Upper lobe of left lung (tissue), 6 donors: Measurements from ENCODE around the gene KCNQ4. TPM values are rescaled to one million over a fixed set of nuclear protein-coding genes. Genes with fewer than 3 reads are reported as not detected.

Source experiments
- ATAC-seq, 2 donors: fragments of 200-7000 bp; cut with Tn5 transposase; one replicate each; pipeline ENCODE4 v1.9.1; 2022; ENCODE audit warnings: mild to moderate bottlenecking in 2 of 2, moderate library complexity in 2 of 2; ENCODE audit not compliant: low FRiP score in 2 of 2
- DNase-seq, 2 donors: peaks; one replicate each; pipeline ENCODE4 v3.0.0-alpha.2; 2019 to 2020
- H3K27ac ChIP-seq, 4 donors: fragments of 200-600 bp; sonication (generic); one replicate each; pipeline ENCODE4 v1.5.1; 2016 to 2019
- H3K27me3 ChIP-seq, 4 donors: fragments of 200-600 bp; sonication (generic); one replicate each; pipeline ENCODE4 v1.5.1; 2017 to 2019
- H3K36me3 ChIP-seq, 4 donors: fragments of 200-600 bp; sonication (generic); one replicate each; pipeline ENCODE4 v1.5.1; 2016 to 2019
- H3K4me1 ChIP-seq, 4 donors: fragments of 200-600 bp; sonication (generic); one replicate each; pipeline ENCODE4 v1.5.1; 2018 to 2019
- H3K4me3 ChIP-seq, 4 donors: fragments of 200-600 bp; sonication (generic); one replicate each; pipeline ENCODE4 v1.5.1; 2017 to 2019; ENCODE audit warnings: mild to moderate bottlenecking in 2 of 4, moderate library complexity in 1 of 4
- H3K9me3 ChIP-seq, 4 donors: fragments of 200-600 bp; sonication (generic); one replicate each; pipeline ENCODE4 v1.5.1; 2018 to 2019
- CTCF ChIP-seq, 6 experiments: fragments of 450-650 bp in 4 of 6; fragments of 200-600 bp in 2 of 6; sonication (generic) in 2 of 6; IDR thresholded peaks; one replicate each; pipeline ENCODE4 v1.5.1; 2016 to 2019; ENCODE audit warnings: antibody characterized with exemption in 6 of 6
- EP300 ChIP-seq, 4 donors: sonication (generic); formaldehyde crosslinking; IDR thresholded peaks; one replicate each; pipeline ENCODE4 v1.5.1; 2017; ENCODE audit warnings: antibody characterized with exemption in 4 of 4, control low read depth in 2 of 4
- POLR2A ChIP-seq, 4 donors: fragments of 450-650 bp; IDR thresholded peaks; one replicate each; pipeline ENCODE4 v1.5.1; 2016 to 2017; ENCODE audit warnings: antibody characterized with exemption in 4 of 4, mild to moderate bottlenecking in 2 of 4
- POLR2AphosphoS5 ChIP-seq, 2 donors: sonication (generic); formaldehyde crosslinking; IDR thresholded peaks; one replicate each; pipeline ENCODE4 v1.5.1; 2017; ENCODE audit warnings: antibody characterized with exemption in 2 of 2
- WGBS, 2 donors: methylation state at CpG; one replicate each; pipeline ENCODE4 v1.1.5; 2017 to 2018; 5-methylcytosine and 5-hydroxymethylcytosine counted together
- total RNA-seq, 6 donors: library from RNA; depleted of rRNA in 4 of 6; stranded (reverse); fragments of >200 nt in 4 of 6; gene quantifications; one replicate each; pipeline versions ENCODE4 v1.1.0 to v1.2.1, GENCODE V29; 2016 to 2021
- donor health status: DM: no; HTN: no; CAD: no; lungs with moderate emphysema.
- donor health status: DM: no; HTN: yes; CAD: no; lungs with severe emphysema.

KCNQ4 gene
- total RNA-seq, 6 donors from 2014 or later: 0.44 to 0.89 (median 0.60) TPM; not detected in 1

- TF ChIP-seq EP300 (IDR thresholded peaks at IDR 0.05): no peak
- no peak for TF ChIP-seq POLR2A (IDR thresholded peaks at IDR 0.05)
- no peak for TF ChIP-seq POLR2AphosphoS5 (IDR thresholded peaks at IDR 0.05)
- DNase-seq (no peak), ATAC-seq (no peak)
- no peaks in the 10 kb centered on the region for H3K9me3 ChIP-seq
- H3K36me3 ChIP-seq: no peaks in the 10 kb centered on the region
- no peaks in the 10 kb centered on the region for H3K4me1 ChIP-seq
- 85 to 91% methylated on average over 13 to 15 of the region's 15 CpGs for WGBS, 2 donors
- H3K27me3 ChIP-seq: no peaks in the 10 kb centered on the region
- H3K27ac ChIP-seq: no peak overlapping the region
- H3K4me3 ChIP-seq: no peak overlapping the region
Observed at GRCh38 chr1:40838980-40839942, 55.7 kb downstream of the KCNQ4 start.

- Histone ChIP-seq H3K4me3 (no peak overlapping the region), H3K27ac (no peak overlapping the region), H3K27me3 (no peaks in the 10 kb centered on the region), H3K36me3 (no peaks in the 10 kb centered on the region), H3K9me3 (no peaks in the 10 kb centered on the region), H3K4me1 (no peaks in the 10 kb centered on the region)
- WGBS, 2 donors: 88% methylated on average over 5 of the region's 5 CpGs; no CpG with 5 or more reads in 1 of the 2 donors
- TF ChIP-seq POLR2A (IDR thresholded peaks at IDR 0.05): no peak
- no peak for TF ChIP-seq CTCF (IDR thresholded peaks at IDR 0.05)
- TF ChIP-seq EP300 (IDR thresholded peaks at IDR 0.05): no peak
- TF ChIP-seq POLR2AphosphoS5 (IDR thresholded peaks at IDR 0.05): no peak
- ATAC-seq (no peak), DNase-seq (no peak)
Observed at GRCh38 chr1:40839943-40840335, 56.4 kb downstream of the KCNQ4 start.

- no peaks in the 10 kb centered on the region for H3K9me3 ChIP-seq
- WGBS, 2 donors: 42 to 52% methylated on average over 6 of the region's 6 CpGs
- no peaks in the 10 kb centered on the region for H3K36me3 ChIP-seq
- H3K4me3 ChIP-seq: no peak overlapping the region
- no peak for DNase-seq
- H3K27me3 ChIP-seq: no peaks in the 10 kb centered on the region
- TF ChIP-seq EP300 (IDR thresholded peaks at IDR 0.05) (no peak), CTCF (IDR thresholded peaks at IDR 0.05) (no peak), POLR2AphosphoS5 (IDR thresholded peaks at IDR 0.05) (no peak), POLR2A (IDR thresholded peaks at IDR 0.05) (no peak)
- H3K27ac ChIP-seq: no peak overlapping the region
- no peak for ATAC-seq
- H3K4me1 ChIP-seq: no peaks in the 10 kb centered on the region
Observed at GRCh38 chr1:40840526-40841323, 57.1 kb downstream of the KCNQ4 start.

- Histone ChIP-seq H3K27me3 (no peaks in the 10 kb centered on the region), H3K9me3 (no peaks in the 10 kb centered on the region), H3K27ac (no peak overlapping the region), H3K36me3 (no peaks in the 10 kb centered on the region), H3K4me3 (no peak overlapping the region), H3K4me1 (no peaks in the 10 kb centered on the region)
- 76 to 88% methylated on average over 7 of the region's 7 CpGs for WGBS, 2 donors
- TF ChIP-seq POLR2AphosphoS5 (IDR thresholded peaks at IDR 0.05): no peak
- no peak for TF ChIP-seq POLR2A (IDR thresholded peaks at IDR 0.05)
- TF ChIP-seq CTCF (IDR thresholded peaks at IDR 0.05): no peak
- no peak for TF ChIP-seq EP300 (IDR thresholded peaks at IDR 0.05)
- ATAC-seq: no peak
- DNase-seq: no peak
Observed at GRCh38 chr1:40841602-40842001, 58.0 kb downstream of the KCNQ4 start.

GRCh38 chr1:40842207-40842606, 58.6 kb downstream of the KCNQ4 start:
- Histone ChIP-seq H3K4me1 (no peaks in the 10 kb centered on the region), H3K36me3 (no peaks in the 10 kb centered on the region), H3K27me3 (no peaks in the 10 kb centered on the region), H3K9me3 (no peaks in the 10 kb centered on the region), H3K4me3 (no peak overlapping the region), H3K27ac (no peak overlapping the region)
- ATAC-seq: no peak
- WGBS, 2 donors: 70 to 75% methylated on average over 4 of the region's 4 CpGs
- no peak for DNase-seq
- no peak for TF ChIP-seq POLR2AphosphoS5 (IDR thresholded peaks at IDR 0.05)
- no peak for TF ChIP-seq POLR2A (IDR thresholded peaks at IDR 0.05)
- no peak for TF ChIP-seq EP300 (IDR thresholded peaks at IDR 0.05)
- TF ChIP-seq CTCF (IDR thresholded peaks at IDR 0.05): no peak
